ENCODE measurements around the gene OR1A1.
"Not testable (repeated sequence)": the region's sequence is repeated elsewhere in the genome, so short reads cannot be mapped to it uniquely, and the experiment has no call there.

The OR1A1 gene

GRCh38 chr17:3207367-3207766, at the start of gene OR1A1:
TSS of gene OR1A1 (plus strand) at chr17:3207667. CDS start at chr17:3215621, 7,954 bp downstream.
- DNase-seq (ENCODE audit: low read depth, low spot score): peak; percentile 2

GRCh38 chr17:3167574-3167973, 39.9 kb upstream of the OR1A1 start:
- no peak for DNase-seq (ENCODE audit: low read depth, low spot score)

GRCh38 chr17:3189961-3190360, 17.5 kb upstream of the OR1A1 start:
- no peak for DNase-seq (ENCODE audit: low read depth, low spot score)

GRCh38 chr17:3197219-3197618, 10.2 kb upstream of the OR1A1 start, which contains the start of gene OR1A2:
TSS of gene OR1A2 (plus strand) at chr17:3197519. CDS start at chr17:3197519, 0 bp downstream.
- no peak for DNase-seq (ENCODE audit: low read depth, low spot score)

- no peak for DNase-seq (ENCODE audit: low read depth, low spot score)
These were observed 1.0 kb downstream of the OR1A1 start for GRCh38 chr17:3208484-3208883.

GRCh38 chr17:3213001-3213400, 5.5 kb downstream of the OR1A1 start:
- no peak for DNase-seq (ENCODE audit: low read depth, low spot score)

GRCh38 chr17:3213587-3213986, 6.1 kb downstream of the OR1A1 start:
- no peak for DNase-seq (ENCODE audit: low read depth, low spot score)

- not testable (repeated sequence) for DNase-seq (ENCODE audit: low read depth, low spot score)
These were observed 12.5 kb downstream of the OR1A1 start for GRCh38 chr17:3219978-3220377.

- no peak for DNase-seq (ENCODE audit: low read depth, low spot score)
These were observed 14.4 kb downstream of the OR1A1 start for GRCh38 chr17:3221850-3222249.

GRCh38 chr17:3222505-3222904, 15.0 kb downstream of the OR1A1 start:
- DNase-seq (ENCODE audit: low read depth, low spot score): no peak

- not testable (repeated sequence) for DNase-seq (ENCODE audit: low read depth, low spot score)
These were observed 17.4 kb downstream of the OR1A1 start for GRCh38 chr17:3224721-3225352.

- DNase-seq (ENCODE audit: low read depth, low spot score): not testable (repeated sequence)
These were observed 24.8 kb downstream of the OR1A1 start for GRCh38 chr17:3232300-3232699.

- DNase-seq (ENCODE audit: low read depth, low spot score): not testable (repeated sequence)
These were observed 31.2 kb downstream of the OR1A1 start for GRCh38 chr17:3238685-3239084.

GRCh38 chr17:3241044-3241443, 33.6 kb downstream of the OR1A1 start:
- DNase-seq (ENCODE audit: low read depth, low spot score): not testable (repeated sequence)

- not testable (repeated sequence) for DNase-seq (ENCODE audit: low read depth, low spot score)
These were observed 37.4 kb downstream of the OR1A1 start for GRCh38 chr17:3244841-3245240.

- DNase-seq (ENCODE audit: low read depth, low spot score): not testable (repeated sequence)
These were observed 41.5 kb downstream of the OR1A1 start for GRCh38 chr17:3249013-3249412.

- peak; percentile 3 for DNase-seq (ENCODE audit: low read depth, low spot score)
These were observed 49.1 kb downstream of the OR1A1 start for GRCh38 chr17:3256575-3256974.

GRCh38 chr17:3260163-3260562, 52.7 kb downstream of the OR1A1 start:
- DNase-seq (ENCODE audit: low read depth, low spot score): no peak

GRCh38 chr17:3260600-3260999, 53.1 kb downstream of the OR1A1 start:
- DNase-seq (ENCODE audit: low read depth, low spot score): no peak
